ENCODE data around the gene NUDT14.

The NUDT14 gene

GRCh38 chr14:105180592-105181548, at the start of gene NUDT14:
NUDT14 (minus strand) TSS chr14:105181312; CDS start chr14:105181209, 103 bp downstream.
- DNase-seq = peak; percentile 77

DNA sequence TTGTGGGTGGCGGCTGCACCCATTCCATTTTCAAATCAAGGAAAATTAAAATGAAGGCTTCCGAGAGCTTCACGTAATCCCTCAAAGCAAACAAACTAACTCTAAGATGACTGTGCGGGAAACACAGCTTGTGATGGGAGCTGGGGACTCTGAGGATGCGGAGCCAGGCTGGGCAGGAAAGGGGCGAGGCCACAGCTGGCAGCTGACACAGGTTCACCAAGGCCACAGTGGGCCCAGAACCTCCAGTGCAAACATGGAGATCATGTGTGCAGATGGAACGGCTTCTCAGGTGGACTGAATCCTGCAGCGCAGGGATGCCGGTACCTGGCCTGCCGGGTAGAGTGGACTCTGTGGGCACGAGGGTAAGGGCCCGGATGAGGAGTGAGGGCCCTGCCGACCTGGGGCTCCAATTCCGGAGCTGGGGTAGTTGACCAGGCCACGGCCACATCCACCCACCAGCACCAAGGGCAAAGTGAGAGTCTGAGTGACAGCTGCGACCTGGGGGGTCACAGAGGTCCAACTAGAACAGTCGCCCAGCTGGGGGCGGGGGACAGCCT, 48.1 kb upstream of the NUDT14 start:
- DNase-seq = no peak

DNA sequence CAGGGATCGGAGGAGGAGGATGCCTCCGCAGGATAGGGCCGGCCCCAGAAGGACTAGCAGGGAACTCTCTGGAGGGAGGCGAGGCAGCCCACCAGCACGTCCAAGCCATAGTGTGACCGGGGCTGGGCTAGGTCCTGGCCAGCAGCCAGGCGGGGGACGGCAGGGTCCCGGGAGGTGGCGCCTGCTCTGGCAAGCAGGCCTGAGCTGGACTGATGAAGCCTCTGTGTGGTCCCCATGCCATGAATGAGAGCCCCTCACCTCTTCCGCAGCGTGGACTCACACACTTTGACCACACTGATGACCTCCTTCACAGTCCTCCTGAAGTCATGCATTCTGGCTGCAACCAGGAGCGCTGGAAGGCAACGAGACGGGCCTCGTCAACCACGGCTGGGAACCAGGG, 47.5 kb upstream of the NUDT14 start:
- DNase-seq = no peak

DNA sequence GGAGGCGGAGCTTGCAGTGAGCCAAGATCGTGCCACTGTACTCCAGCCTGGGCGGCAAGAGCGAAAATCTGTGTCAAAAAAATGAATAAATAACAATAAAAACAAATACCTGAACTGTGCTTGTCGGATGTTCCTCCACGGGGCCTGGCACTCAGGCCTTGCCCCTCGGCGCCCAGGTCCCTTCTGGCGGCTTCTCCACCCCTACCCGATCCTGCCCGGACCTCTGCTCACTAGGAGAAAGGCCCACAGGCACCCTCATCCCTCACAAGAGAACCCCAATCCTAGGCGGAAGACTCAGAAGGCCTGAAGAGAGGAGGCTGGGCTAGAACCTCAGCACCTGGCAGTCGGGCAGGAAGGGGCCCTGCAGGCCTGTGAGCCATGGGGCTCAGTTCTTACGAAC, 46.2 kb upstream of the NUDT14 start:
- no peak for DNase-seq

- no peak for DNase-seq
Measured at GRCh38 chr14:105226198-105226597, 45.1 kb upstream of the NUDT14 start.

DNA sequence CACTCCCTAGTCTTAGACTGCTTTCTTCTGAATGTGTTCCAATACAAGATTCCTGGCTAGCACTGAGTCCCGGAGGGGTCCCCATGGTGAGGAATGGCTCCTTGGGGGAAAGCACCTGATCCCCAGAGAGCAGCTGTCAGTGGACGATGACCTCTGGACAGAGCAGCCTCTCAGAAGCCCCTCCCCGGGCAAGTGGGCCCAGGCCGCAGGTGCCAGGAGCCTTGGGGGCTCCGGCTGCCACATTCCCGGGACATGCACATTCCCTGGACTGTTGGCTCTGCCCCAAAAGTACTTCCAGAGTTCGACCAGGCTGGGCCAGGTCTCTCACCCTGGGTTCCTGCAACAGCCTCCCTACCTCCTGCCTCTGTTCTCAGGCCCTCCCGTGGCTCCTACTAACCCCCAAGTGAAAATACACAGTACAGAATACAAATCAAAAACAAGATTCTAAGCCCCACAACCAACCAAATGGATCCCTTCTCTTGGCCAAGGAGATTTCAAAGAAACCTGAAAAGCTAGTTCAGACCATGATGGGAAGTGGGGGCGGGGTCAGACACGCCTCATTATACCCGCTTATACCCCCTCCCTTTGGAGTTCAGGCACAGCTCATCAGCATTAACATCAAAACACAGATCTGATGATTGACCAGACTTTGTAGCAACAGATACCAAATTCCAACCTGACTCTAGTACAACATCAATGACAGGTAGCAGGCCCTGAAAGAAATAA, 43.9 kb upstream of the NUDT14 start:
- no peak for DNase-seq

DNA sequence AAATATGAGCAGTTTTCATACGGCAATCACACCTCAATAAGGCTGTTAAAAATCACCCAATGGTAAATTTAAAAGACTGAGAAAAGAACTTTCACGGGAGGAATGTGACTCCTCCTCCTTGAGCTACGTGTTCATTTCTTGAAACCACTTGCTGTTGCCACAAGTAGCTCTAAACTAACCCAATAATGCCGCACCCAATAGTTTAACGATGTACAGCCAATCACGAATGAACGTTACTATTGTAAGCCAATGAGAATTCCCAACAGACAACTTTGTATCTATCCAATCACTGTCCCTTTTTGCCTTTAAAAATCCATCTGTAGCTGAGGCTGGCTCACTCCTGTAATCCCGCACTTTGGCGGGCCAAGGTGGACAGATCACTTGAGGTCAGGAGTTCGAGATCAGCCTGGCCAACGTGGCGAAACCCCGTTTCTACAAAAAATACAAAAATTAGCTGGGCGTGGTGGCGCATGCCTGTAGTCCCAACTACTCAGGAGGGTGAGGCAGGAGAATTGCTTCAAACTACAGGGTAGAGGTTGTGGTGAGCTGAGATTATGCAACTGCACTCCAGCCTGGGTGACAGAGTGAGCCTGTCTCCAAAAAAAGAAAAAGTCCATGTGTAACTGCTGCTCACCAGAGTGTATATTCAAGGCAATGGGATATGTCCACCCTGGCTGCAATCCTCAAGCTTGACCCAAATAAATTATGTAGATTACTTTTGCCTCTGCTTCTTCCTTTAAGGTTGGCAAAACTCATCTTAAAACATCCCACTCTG, 42.8 kb upstream of the NUDT14 start:
- DNase-seq = no peak

DNA sequence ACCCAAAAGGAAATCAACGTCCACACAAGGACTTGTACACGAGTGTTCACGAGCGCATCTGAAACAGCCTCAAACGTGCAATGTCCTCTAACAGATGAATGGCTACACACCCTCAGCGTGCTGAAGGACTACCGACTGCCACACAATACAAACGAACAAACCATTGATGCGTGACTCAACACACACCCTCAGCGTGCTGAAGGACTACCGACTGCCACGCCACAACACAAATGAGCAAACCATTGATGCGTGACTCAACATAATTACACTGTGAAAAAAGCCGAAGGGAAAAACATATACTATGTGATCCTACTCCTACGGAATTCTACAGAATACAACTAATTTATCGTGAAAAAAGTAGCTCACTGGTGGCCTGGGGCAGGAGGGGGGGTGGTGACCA, 42.1 kb upstream of the NUDT14 start:
- no peak for DNase-seq

- no peak for DNase-seq
Measured at GRCh38 chr14:105221598-105222178, 40.6 kb upstream of the NUDT14 start.

DNA sequence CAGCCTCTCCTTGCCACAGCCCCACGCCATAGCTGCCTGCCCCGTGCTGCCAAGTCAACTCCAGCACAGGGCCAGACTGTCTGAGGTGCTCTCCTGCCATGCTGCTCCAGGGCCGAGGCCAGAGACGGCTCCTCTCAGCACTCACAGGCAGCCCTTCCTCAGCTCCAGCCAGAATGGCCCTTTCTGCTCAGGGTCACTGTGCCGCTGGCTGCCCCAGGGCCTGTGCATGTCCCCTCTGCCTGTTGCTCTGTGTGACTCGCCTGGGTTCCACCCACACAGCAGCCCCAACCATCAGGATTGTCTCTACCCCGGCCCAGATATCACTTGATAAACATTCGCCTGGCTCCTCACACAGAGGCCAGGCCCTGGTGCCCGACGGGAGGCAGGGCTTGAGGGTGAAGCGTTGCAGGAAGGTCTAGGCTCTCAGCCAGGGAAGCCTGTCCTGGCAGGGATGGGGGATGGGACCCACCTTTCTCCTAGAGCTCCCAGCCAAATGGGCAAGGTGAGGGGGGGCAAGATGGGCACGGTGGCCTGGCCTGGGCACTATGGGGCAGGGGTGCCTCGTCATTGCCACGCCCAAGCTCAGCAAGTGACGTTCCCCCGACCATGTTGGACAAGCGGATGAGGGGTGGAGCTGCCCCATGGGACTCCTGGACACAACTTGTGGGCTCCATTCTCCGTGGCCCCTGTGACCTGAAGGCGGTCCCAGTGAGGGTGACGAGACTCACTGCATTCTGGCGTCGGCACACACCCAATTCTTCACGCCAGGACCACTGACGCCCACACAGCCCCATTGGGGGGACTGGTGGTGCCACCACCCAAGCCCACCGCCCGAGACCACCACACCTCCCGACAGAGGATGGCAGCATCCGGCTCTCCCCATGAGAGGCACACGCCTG, 39.8 kb upstream of the NUDT14 start:
- DNase-seq = no peak

GRCh38 chr14:105219753-105220152, 38.6 kb upstream of the NUDT14 start:
- no peak for DNase-seq

GRCh38 chr14:105219043-105219612, 38.0 kb upstream of the NUDT14 start:
- no peak for DNase-seq

DNA sequence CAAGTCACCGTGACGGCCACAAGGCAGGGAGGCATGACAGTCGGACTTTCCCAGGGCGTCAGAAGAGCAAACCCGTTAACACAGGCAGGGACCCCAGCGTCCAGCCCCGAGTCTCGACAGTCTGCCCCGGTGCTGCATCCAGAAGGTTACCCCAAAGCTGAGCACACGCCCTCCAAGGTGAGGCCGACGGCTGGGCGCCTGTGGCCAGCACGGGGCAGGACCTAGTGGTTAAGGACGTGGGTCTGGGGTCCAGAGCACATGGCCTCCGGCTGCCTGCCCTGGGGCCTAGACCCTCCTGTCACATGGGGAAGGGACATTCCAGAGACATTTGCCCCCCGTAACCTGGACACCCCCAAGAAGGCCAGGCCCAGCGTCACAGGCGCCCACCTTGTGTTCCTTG, 37.5 kb upstream of the NUDT14 start:
- no peak for DNase-seq

GRCh38 chr14:105217774-105218173, 36.7 kb upstream of the NUDT14 start:
- no peak for DNase-seq

- no peak for DNase-seq
Measured at GRCh38 chr14:105216490-105217247, 35.6 kb upstream of the NUDT14 start.

- DNase-seq = no peak
Measured at GRCh38 chr14:105215602-105216001, 34.5 kb upstream of the NUDT14 start.

- no peak for DNase-seq
Measured at GRCh38 chr14:105214324-105214915, 33.3 kb upstream of the NUDT14 start.

- no peak for DNase-seq
Measured at GRCh38 chr14:105213361-105213760, 32.2 kb upstream of the NUDT14 start.

DNA sequence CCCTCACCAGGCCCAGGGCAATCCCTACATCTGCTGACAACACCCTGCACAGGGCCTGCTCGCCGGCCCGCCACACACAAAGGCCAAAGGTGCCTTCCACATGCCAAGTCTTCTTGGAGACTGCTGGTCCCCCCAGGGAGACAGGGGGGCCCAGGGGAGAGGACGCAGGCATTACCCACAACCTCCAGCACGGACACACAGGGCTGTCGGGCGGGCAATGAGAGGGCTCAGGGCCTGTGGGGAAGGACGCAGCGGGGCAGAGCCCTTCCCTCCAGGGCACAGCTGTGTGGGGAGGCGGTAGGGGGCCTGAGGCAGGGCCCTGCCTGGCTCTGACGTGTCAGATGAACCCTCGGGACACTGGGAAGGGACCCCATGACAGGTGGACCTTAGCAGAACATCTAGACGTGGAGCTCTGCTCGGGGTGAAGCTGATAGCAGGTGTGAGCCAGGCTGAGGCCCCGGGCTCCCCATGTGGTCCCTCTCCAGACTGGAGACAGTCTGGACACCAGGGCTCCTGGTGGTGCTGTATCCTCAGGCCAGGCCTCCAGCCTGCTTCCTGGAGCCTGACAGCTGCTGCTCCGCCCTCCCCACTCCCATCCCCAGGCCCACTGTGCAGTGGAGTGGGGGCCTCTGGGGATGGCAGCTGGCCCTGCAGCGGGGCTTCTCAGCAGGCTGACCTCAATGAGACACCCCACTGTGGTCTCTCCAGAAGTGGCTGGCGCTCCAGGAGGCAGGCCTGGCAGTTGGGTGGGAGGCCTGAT, 31.6 kb upstream of the NUDT14 start:
- no peak for DNase-seq
